Neural crest cell (in vitro differentiated cells): ENCODE data around the gene ASPDH. TPM values are rescaled to one million over a fixed set of nuclear protein-coding genes. Genes with fewer than 3 reads are reported as not detected.

Experiments used
- DNase-seq: peaks from one replicate; pipeline ENCODE4 v3.0.0; 2021; ENCODE audit warnings: low read depth, mixed read lengths, low spot score
- H3K27ac Mint-ChIP-seq: one replicate; pipeline ENCODE4 v1.8.0; 2021; ENCODE audit warnings: mild to moderate bottlenecking, mixed read lengths; ENCODE audit not compliant: unreplicated experiment
- H3K27me3 Mint-ChIP-seq: 2 replicates; pipeline ENCODE4 v1.8.0; 2021; ENCODE audit warnings: low read depth, mild to moderate bottlenecking, mixed read lengths
- H3K36me3 Mint-ChIP-seq: 2 replicates; pipeline ENCODE4 v1.8.0; 2021; ENCODE audit warnings: low read depth, mild to moderate bottlenecking, mixed read lengths
- H3K4me1 Mint-ChIP-seq: 2 replicates; pipeline ENCODE4 v1.8.0; 2021; ENCODE audit warnings: mixed read lengths
- H3K4me3 Mint-ChIP-seq: one replicate; pipeline ENCODE4 v1.8.0; 2021; ENCODE audit warnings: mild to moderate bottlenecking, mixed read lengths
- H3K9me3 Mint-ChIP-seq: 2 replicates; pipeline ENCODE4 v1.8.0; 2021; ENCODE audit warnings: mixed read lengths
- total RNA-seq: library from RNA; stranded (reverse); gene quantifications from 2 replicates; pipeline ENCODE4 v1.2.1, GENCODE V29; 2021
- TF ChIP-seq, protein P1 (sequence below): fragments of 200-600 bp; sonication (generic); conservative IDR thresholded peaks from 2 replicates; pipeline ENCODE4 v1.5.0; 2021; ENCODE audit warnings: antibody characterized with exemption, mild to moderate bottlenecking

Gene ASPDH
- total RNA-seq, 1 donor from 2014 or later = 1.2 TPM

DNA sequence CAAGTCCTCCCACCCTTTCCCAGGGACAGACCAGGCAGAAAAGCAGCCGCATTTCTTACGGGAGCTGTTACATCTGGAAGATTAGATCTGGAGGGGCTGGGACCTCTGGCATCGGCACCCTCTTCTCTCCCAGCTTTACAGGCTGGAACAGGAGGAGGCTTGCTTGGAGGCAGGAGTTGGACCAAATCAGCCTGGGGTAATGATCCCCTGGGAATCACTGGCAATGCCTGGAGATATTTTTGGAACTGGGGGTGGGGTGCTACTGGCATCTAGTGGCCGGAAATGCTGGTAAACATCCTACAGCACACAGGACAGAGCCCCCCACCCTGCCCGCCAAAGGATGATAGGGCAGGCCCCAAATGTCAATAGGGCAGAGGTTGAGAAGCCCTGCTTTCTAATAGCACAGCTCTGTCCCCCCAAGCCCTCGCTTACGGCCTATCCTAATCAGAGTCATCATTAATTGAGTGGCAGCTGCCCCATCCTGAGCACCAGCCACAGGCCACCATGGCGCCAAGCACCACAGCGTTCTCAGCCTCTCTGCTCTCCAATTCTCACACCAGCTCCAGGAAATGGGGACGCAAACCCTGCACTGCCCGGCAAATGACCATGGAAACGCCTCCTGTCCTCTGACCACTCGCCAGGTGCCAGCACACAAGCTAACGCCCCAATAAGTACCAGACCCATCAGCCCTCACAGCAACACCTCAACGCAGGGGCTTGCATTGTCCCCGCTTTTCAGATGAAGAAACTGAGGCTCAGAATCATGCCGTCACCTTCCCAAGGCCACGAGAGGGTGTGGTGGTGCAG lies 33.9 kb upstream of the ASPDH start:
- Mint-ChIP-seq H3K27ac (no peak overlapping the region), H3K27me3 (no peaks in the 10 kb centered on the region), H3K36me3 (no peaks in the 10 kb centered on the region), H3K4me1 (peaks cover 26% of the 10 kb centered on the region), H3K4me3 (no peak overlapping the region), H3K9me3 (no peaks in the 10 kb centered on the region)
- TF ChIP-seq, protein P1, sequence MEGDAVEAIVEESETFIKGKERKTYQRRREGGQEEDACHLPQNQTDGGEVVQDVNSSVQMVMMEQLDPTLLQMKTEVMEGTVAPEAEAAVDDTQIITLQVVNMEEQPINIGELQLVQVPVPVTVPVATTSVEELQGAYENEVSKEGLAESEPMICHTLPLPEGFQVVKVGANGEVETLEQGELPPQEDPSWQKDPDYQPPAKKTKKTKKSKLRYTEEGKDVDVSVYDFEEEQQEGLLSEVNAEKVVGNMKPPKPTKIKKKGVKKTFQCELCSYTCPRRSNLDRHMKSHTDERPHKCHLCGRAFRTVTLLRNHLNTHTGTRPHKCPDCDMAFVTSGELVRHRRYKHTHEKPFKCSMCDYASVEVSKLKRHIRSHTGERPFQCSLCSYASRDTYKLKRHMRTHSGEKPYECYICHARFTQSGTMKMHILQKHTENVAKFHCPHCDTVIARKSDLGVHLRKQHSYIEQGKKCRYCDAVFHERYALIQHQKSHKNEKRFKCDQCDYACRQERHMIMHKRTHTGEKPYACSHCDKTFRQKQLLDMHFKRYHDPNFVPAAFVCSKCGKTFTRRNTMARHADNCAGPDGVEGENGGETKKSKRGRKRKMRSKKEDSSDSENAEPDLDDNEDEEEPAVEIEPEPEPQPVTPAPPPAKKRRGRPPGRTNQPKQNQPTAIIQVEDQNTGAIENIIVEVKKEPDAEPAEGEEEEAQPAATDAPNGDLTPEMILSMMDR = no peak
- no peak for DNase-seq

DNA sequence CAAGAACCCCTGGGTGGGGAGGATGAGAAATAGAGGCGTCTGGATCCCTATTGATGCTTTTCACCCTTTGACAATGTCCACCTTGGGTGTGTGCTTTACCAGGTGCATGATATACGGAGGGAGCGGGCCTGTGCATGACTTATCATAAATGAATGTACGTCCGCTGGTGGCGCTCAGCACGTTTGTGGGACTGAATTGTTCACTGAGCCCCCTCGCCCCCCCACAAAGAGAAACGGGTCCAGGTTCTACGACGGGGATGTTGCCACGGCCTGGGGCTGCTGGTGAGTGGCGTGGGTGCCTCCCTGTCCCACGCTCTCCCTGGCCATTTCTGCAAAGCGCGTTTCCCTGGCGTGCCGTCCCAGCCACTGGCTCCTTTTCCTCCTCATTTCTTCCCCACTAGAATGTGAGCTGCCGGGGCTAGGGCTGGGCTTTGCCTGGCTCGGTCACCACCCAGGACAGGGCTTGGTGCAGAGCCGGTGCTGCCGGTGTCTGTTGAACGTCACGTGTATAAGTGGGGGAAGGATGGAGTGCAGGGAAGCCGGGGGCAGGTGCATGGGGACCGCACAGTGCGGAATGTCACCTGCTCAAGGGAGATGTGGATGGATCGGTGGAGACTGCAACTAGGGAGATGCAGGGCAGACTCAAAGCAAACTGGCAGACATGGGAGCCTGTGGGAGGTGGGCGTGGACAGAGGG lies 33.0 kb upstream of the ASPDH start:
- H3K9me3 Mint-ChIP-seq = no peaks in the 10 kb centered on the region
- H3K4me1 Mint-ChIP-seq = peaks cover 22% of the 10 kb centered on the region
- TF ChIP-seq, protein P1 = no peak
- DNase-seq = no peak
- peaks cover 2% of the 10 kb centered on the region for H3K36me3 Mint-ChIP-seq
- H3K27ac Mint-ChIP-seq = no peak overlapping the region
- no peaks in the 10 kb centered on the region for H3K27me3 Mint-ChIP-seq
- H3K4me3 Mint-ChIP-seq = no peak overlapping the region

DNA sequence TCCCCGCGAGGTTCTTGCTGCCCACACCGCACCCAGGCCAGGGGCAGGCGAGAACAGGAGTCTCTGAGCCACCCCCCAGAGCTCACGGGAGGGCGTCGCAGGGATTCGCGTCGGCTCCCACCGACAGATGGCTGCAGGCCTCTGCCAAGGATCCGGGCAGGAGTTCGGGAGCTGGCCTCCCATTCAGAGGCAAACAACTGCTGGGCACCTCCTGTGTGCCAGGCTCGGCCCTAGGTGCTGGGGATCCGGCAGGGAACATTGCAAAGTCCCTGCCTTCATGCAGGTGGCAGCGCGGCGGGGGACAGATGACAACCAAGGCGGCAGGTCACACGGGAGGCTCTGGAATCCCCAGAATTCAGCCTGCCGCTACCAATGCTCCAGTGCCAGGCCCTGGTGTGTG lies 29.2 kb upstream of the ASPDH start:
- TF ChIP-seq, protein P1 = no peak
- DNase-seq = no peak
- Mint-ChIP-seq H3K36me3 (peaks cover 3% of the 10 kb centered on the region), H3K27ac (peak overlapping the region; percentile 57), H3K4me1 (peaks cover 12% of the 10 kb centered on the region), H3K27me3 (no peaks in the 10 kb centered on the region), H3K9me3 (no peaks in the 10 kb centered on the region), H3K4me3 (no peak overlapping the region)

DNA sequence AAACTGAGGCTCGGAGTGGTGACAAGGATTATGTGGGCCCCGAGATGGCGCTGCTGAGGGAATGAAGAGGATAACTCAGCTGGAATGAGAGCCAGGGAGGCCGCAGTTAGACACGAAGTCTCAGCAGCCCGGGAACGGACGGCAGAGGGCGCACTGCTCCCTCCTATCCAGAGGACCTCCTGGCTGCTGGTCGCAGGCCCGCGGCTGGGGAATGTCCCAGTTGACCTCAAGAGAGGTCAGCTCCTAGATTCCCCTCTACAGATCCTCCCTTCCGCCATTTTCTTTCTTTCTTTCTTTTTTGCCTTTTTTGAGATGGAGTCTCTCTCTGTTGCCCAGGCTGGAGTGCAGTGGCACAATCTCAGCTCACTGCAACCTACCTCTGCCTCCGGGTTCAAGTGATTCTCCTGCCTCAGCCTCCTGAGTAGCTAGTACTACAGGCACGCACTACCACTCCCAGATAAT lies 24.1 kb upstream of the ASPDH start:
- H3K36me3 Mint-ChIP-seq = peaks cover 20% of the 10 kb centered on the region
- peaks cover 4% of the 10 kb centered on the region for H3K9me3 Mint-ChIP-seq
- H3K4me3 Mint-ChIP-seq = no peak overlapping the region
- no peak overlapping the region for H3K27ac Mint-ChIP-seq
- peaks cover 12% of the 10 kb centered on the region for H3K4me1 Mint-ChIP-seq
- TF ChIP-seq, protein P1 = peak; percentile 92
- DNase-seq = peak; percentile 97
- H3K27me3 Mint-ChIP-seq = no peaks in the 10 kb centered on the region

DNA sequence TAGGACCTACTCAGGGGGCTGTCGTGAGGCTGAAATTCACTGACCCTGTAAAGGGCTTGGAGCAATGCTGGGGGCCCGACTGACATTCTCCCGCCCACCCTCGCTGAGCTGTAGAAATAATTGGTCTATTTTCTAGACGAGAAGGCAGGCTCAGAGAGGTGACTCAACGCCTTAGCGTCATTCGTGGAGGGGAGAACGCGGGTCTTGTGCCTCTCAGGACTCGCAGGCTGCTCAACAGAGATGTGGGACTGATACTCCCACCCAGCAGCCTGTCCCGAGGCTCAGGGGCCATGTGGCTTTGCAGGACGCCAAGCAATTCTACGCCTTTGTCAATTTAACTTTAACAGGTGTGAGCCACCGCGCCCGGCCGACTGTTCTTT lies 23.6 kb upstream of the ASPDH start:
- no peak overlapping the region for H3K4me3 Mint-ChIP-seq
- no peak overlapping the region for H3K27ac Mint-ChIP-seq
- H3K36me3 Mint-ChIP-seq = peaks cover 25% of the 10 kb centered on the region
- no peaks in the 10 kb centered on the region for H3K27me3 Mint-ChIP-seq
- H3K9me3 Mint-ChIP-seq = peaks cover 4% of the 10 kb centered on the region
- H3K4me1 Mint-ChIP-seq = peaks cover 17% of the 10 kb centered on the region
- no peak for DNase-seq
- TF ChIP-seq, protein P1 = no peak
